ENCODE results near the gene CDH8.
"Not testable (repeated sequence)": the region's sequence is repeated elsewhere in the genome, so short reads cannot be mapped to it uniquely, and the experiment has no call there.

CDH8 gene

GRCh38 chr16:61936522-61936921 is 99.7 kb downstream of the CDH8 start:
- DNase-seq (ENCODE audit: low read depth) = no peak

GRCh38 chr16:61934601-61935000 is 101.6 kb downstream of the CDH8 start:
- DNase-seq (ENCODE audit: low read depth) = no peak

- DNase-seq (ENCODE audit: low read depth) = no peak
These were observed 106.5 kb downstream of the CDH8 start for GRCh38 chr16:61929776-61930175.

- no peak for DNase-seq (ENCODE audit: low read depth)
These were observed 109.5 kb downstream of the CDH8 start for GRCh38 chr16:61926766-61927165.

GRCh38 chr16:61923629-61924028 is 112.6 kb downstream of the CDH8 start:
- no peak for DNase-seq (ENCODE audit: low read depth)

GRCh38 chr16:61921373-61921772 is 114.9 kb downstream of the CDH8 start:
- no peak for DNase-seq (ENCODE audit: low read depth)

GRCh38 chr16:61917865-61918826 is 118.1 kb downstream of the CDH8 start:
- DNase-seq (ENCODE audit: low read depth) = not testable (repeated sequence)

GRCh38 chr16:61915569-61915968 is 120.7 kb downstream of the CDH8 start:
- DNase-seq (ENCODE audit: low read depth) = no peak

GRCh38 chr16:61909074-61909473 is 127.2 kb downstream of the CDH8 start:
- DNase-seq (ENCODE audit: low read depth) = no peak

- DNase-seq (ENCODE audit: low read depth) = no peak
These were observed 127.8 kb downstream of the CDH8 start for GRCh38 chr16:61908426-61908825.

GRCh38 chr16:61901689-61902088 is 134.5 kb downstream of the CDH8 start:
- DNase-seq (ENCODE audit: low read depth) = no peak

GRCh38 chr16:61900482-61900881 is 135.8 kb downstream of the CDH8 start:
- DNase-seq (ENCODE audit: low read depth) = no peak

- no peak for DNase-seq (ENCODE audit: low read depth)
These were observed 138.6 kb downstream of the CDH8 start for GRCh38 chr16:61897657-61898056.

- no peak for DNase-seq (ENCODE audit: low read depth)
These were observed 143.7 kb downstream of the CDH8 start for GRCh38 chr16:61892531-61892930.

GRCh38 chr16:61891460-61891859 is 144.8 kb downstream of the CDH8 start:
- no peak for DNase-seq (ENCODE audit: low read depth)

- DNase-seq (ENCODE audit: low read depth) = no peak
These were observed 145.9 kb downstream of the CDH8 start for GRCh38 chr16:61890386-61890785.

- DNase-seq (ENCODE audit: low read depth) = no peak
These were observed 148.3 kb downstream of the CDH8 start for GRCh38 chr16:61887903-61888302.

- no peak for DNase-seq (ENCODE audit: low read depth)
These were observed 150.9 kb downstream of the CDH8 start for GRCh38 chr16:61885343-61885742.

- no peak for DNase-seq (ENCODE audit: low read depth)
These were observed 156.9 kb downstream of the CDH8 start for GRCh38 chr16:61879306-61879705.

GRCh38 chr16:61877436-61877835 is 158.8 kb downstream of the CDH8 start:
- DNase-seq (ENCODE audit: low read depth) = no peak

GRCh38 chr16:61872778-61873119 is 163.5 kb downstream of the CDH8 start:
- DNase-seq (ENCODE audit: low read depth) = no peak

GRCh38 chr16:61871837-61872777 is 164.1 kb downstream of the CDH8 start:
- DNase-seq (ENCODE audit: low read depth) = no peak

All from fibroblast of gingiva (primary cell).